HAP-1 (cell line): ENCODE data around the gene DSG2.
"Not testable (repeated sequence)": the region's sequence is repeated elsewhere in the genome, so short reads cannot be mapped to it uniquely, and the experiment has no call there.

ENCODE experiments used
- DNase-seq, 2 experiments: peaks; one replicate each; pipeline ENCODE4 v3.0.0-alpha.2; 2016 to 2020; ENCODE audit warnings: low spot score in 2 of 2
- H3K27me3 ChIP-seq: fragments of 250-450 bp; sonication (Bioruptor Pico); 2 replicates; pipeline ENCODE4 v1.5.1; 2020; ENCODE audit warnings: low read depth, mild to moderate bottlenecking, moderate library complexity
- H3K36me3 ChIP-seq: fragments of 250-450 bp; sonication (Bioruptor Pico); replicated peaks from 2 replicates; pipeline ENCODE4 v1.5.1; 2020; ENCODE audit warnings: mild to moderate bottlenecking
- H3K4me1 ChIP-seq: fragments of 250-450 bp; sonication (Bioruptor Pico); 2 replicates; pipeline ENCODE4 v1.5.1; 2020; ENCODE audit warnings: mild to moderate bottlenecking
- H3K4me3 ChIP-seq: fragments of 250-450 bp; sonication (Bioruptor Pico); 2 replicates; pipeline ENCODE4 v1.5.1; 2020; ENCODE audit warnings: mild to moderate bottlenecking, moderate library complexity
- H3K9me3 ChIP-seq: fragments of 250-450 bp; sonication (Bioruptor Pico); 2 replicates; pipeline ENCODE4 v1.5.1; 2020; ENCODE audit warnings: mild to moderate bottlenecking, moderate library complexity
- in situ Hi-C: fragments of 300-500 bp; cut with MboI; formaldehyde crosslinking; loops from 3 replicates; pipeline ENCODE4 v1.14.3; 2020; ENCODE audit warnings: low sequenced_read_pairs, inconsistent platforms, mixed read lengths

Gene DSG2

DNA sequence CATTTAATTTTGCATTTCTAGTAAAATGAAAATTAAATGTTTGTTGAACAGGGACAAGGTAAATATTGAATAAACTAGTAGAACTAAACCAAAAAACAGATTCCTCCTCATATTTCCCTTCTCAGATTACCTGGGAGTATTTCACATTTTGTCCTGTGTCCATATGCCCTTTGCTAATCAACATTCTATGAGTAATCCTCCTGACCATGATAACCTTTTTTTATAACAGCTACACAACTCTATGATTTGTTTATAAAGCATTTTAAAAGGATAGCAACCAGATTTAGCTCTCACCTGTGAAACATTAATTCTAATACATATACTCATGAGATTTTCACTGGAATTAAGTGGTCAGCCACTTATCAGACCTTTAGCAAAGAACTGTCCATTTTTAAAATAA, 7.1 kb upstream of the DSG2 start:
- no peak overlapping the region for H3K4me3 ChIP-seq
- DNase-seq, result no peak
- in situ Hi-C loops, result no loop called here

GRCh38 chr18:31491586-31491985, 6.4 kb upstream of the DSG2 start:
- in situ Hi-C loops, result no loop called here
- no peak for DNase-seq
- Histone ChIP-seq H3K4me3 (no peak overlapping the region), H3K36me3 (no peaks in the 10 kb centered on the region), H3K9me3 (no peaks in the 10 kb centered on the region), H3K4me1 (no peaks in the 10 kb centered on the region), H3K27me3 (peaks cover 3% of the 10 kb centered on the region; the same call in 1 of the 2 replicates)

More for the DNA sequence above, 7.1 kb upstream of the DSG2 start:
- Histone ChIP-seq H3K9me3 (no peaks in the 10 kb centered on the region), H3K36me3 (no peaks in the 10 kb centered on the region), H3K4me1 (no peaks in the 10 kb centered on the region), H3K27me3 (peaks cover 3% of the 10 kb centered on the region; the same call in 1 of the 2 replicates)

DNA sequence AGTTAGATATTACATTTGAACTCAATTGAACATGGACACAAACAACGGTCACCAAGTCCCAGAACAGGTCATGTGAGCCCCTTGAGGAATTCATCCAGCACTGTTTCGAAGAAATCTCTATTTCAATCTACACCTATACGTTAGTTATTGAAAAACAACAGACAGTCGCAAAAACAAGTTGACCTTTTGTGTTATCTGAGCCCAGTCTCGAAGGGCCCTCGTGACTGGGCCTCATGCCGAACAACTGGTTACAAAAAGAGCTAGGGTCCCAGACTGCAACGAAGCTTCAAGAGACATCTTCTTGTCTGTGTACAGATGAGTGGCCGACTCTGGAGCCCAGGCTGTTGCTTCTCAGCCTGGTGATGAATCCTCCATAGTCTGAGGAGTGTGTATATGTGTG, 5.3 kb upstream of the DSG2 start:
- no peak for DNase-seq
- Histone ChIP-seq H3K9me3 (no peaks in the 10 kb centered on the region), H3K27me3 (peaks cover 3% of the 10 kb centered on the region; the same call in 1 of the 2 replicates), H3K4me1 (no peaks in the 10 kb centered on the region), H3K36me3 (no peaks in the 10 kb centered on the region), H3K4me3 (no peak overlapping the region)
- in situ Hi-C loops, result no loop called here

GRCh38 chr18:31493171-31493570, 4.8 kb upstream of the DSG2 start:
- in situ Hi-C loops, result no loop called here
- peaks cover 3% of the 10 kb centered on the region; the same call in 1 of the 2 replicates for H3K27me3 ChIP-seq
- no peaks in the 10 kb centered on the region for H3K9me3 ChIP-seq
- H3K4me1 ChIP-seq, result no peaks in the 10 kb centered on the region
- H3K36me3 ChIP-seq, result no peaks in the 10 kb centered on the region
- H3K4me3 ChIP-seq, result no peak overlapping the region
- no peak for DNase-seq

GRCh38 chr18:31493941-31494340, 4.0 kb upstream of the DSG2 start:
- Histone ChIP-seq H3K27me3 (peaks cover 3% of the 10 kb centered on the region; the same call in 1 of the 2 replicates), H3K4me1 (no peaks in the 10 kb centered on the region; the same call in 1 of the 2 replicates), H3K4me3 (no peak overlapping the region), H3K36me3 (no peaks in the 10 kb centered on the region), H3K9me3 (no peaks in the 10 kb centered on the region)
- in situ Hi-C loops, result no loop called here
- DNase-seq, result no peak

DNA sequence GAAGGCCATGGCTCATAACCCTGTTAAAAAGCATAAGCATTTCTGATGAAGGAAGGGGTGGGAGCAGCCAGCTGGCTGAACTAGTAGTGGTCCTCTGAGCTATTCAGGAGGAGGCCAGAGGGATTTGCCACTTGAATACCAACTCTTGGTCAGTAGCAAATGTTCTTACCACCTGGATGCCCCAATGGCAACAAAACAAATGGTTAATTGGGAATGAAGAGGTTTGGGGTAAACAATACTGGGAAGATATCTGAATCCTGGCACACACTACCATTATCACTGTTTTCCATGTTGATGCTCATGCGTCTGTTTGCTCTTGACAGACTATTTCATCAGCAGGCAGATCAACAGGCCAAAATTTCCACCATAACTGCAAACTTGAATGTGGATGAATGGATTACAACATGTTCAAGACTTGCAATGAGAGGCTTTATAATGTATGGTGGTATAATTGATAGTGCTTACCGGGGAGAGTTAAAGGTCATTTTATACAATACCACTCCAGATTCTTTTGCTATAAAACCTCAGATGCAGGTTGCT, 3.2 kb upstream of the DSG2 start:
- DNase-seq, in situ Hi-C loops, H3K36me3 ChIP-seq, H3K4me3 ChIP-seq, H3K27me3 ChIP-seq, H3K9me3 ChIP-seq, H3K4me1 ChIP-seq: not testable (repeated sequence)

GRCh38 chr18:31497404-31497835, 557 bp upstream of the DSG2 start:
- DNase-seq, result no peak
- peak overlapping the region; percentile 71 for H3K4me3 ChIP-seq
- H3K36me3 ChIP-seq, result 0 out of 2 replicates have a peak, but pooled peaks cover 4% of the 10 kb centered on the region
- no peaks in the 10 kb centered on the region for H3K27me3 ChIP-seq
- H3K9me3 ChIP-seq, result no peaks in the 10 kb centered on the region
- in situ Hi-C loops, result no loop called here
- H3K4me1 ChIP-seq, result peaks cover 9% of the 10 kb centered on the region; the same call in 1 of the 2 replicates

GRCh38 chr18:31498574-31499524, 872 bp downstream of the DSG2 start:
- Histone ChIP-seq H3K27me3 (no peaks in the 10 kb centered on the region), H3K9me3 (no peaks in the 10 kb centered on the region), H3K4me1 (peaks cover 9% of the 10 kb centered on the region; the same call in 1 of the 2 replicates), H3K36me3 (0 out of 2 replicates have a peak, but pooled peaks cover 4% of the 10 kb centered on the region), H3K4me3 (peak overlapping the region; percentile 71)
- in situ Hi-C loops, result no loop called here
- peak; percentile 24 to 50 for DNase-seq

- Histone ChIP-seq H3K9me3 (no peaks in the 10 kb centered on the region), H3K36me3 (0 out of 2 replicates have a peak, but pooled peaks cover 4% of the 10 kb centered on the region), H3K4me3 (no peak overlapping the region), H3K27me3 (no peaks in the 10 kb centered on the region), H3K4me1 (peaks cover 9% of the 10 kb centered on the region; the same call in 1 of the 2 replicates)
- no peak for DNase-seq
- in situ Hi-C loops, result no loop called here
Measured at GRCh38 chr18:31500051-31500688, 2.2 kb downstream of the DSG2 start.

GRCh38 chr18:31503011-31503410, 5.0 kb downstream of the DSG2 start:
- Histone ChIP-seq H3K27me3 (no peaks in the 10 kb centered on the region), H3K4me3 (no peak overlapping the region), H3K4me1 (peaks cover 9% of the 10 kb centered on the region; the same call in 1 of the 2 replicates), H3K36me3 (0 out of 2 replicates have a peak, but pooled peaks cover 4% of the 10 kb centered on the region), H3K9me3 (peaks cover 2% of the 10 kb centered on the region; the same call in 1 of the 2 replicates)
- in situ Hi-C loops, result no loop called here
- DNase-seq, result no peak

- Histone ChIP-seq H3K4me3 (no peak overlapping the region), H3K36me3 (0 out of 2 replicates have a peak, but pooled peaks cover 4% of the 10 kb centered on the region), H3K9me3 (peaks cover 2% of the 10 kb centered on the region; the same call in 1 of the 2 replicates), H3K27me3 (no peaks in the 10 kb centered on the region), H3K4me1 (peaks cover 5% of the 10 kb centered on the region; the same call in 1 of the 2 replicates)
- DNase-seq, result no peak
- in situ Hi-C loops, result no loop called here
Measured at GRCh38 chr18:31504455-31505147, 6.6 kb downstream of the DSG2 start.

GRCh38 chr18:31505156-31505555, 7.2 kb downstream of the DSG2 start:
- DNase-seq, result no peak
- peaks cover 2% of the 10 kb centered on the region; the same call in 1 of the 2 replicates for H3K9me3 ChIP-seq
- H3K36me3 ChIP-seq, result 0 out of 2 replicates have a peak, but pooled peaks cover 4% of the 10 kb centered on the region
- peaks cover 1% of the 10 kb centered on the region; the same call in 1 of the 2 replicates for H3K4me1 ChIP-seq
- no peaks in the 10 kb centered on the region for H3K27me3 ChIP-seq
- in situ Hi-C loops, result no loop called here
- H3K4me3 ChIP-seq, result no peak overlapping the region
